HEK293 (cell line): ENCODE measurements around the gene THOP1.

Experiments
- CTCF ChIA-PET: fragments of 350-600 bp; formaldehyde crosslinking; extraction: SDS; loops from one replicate; lab custom pipeline; 2021; ENCODE audit warnings: antibody characterized with exemption; lab: Yijun Ruan, JAX
- POLR2A ChIA-PET: fragments of 300-600 bp; formaldehyde crosslinking; extraction: SDS; loops from one replicate; lab custom pipeline; 2020; ENCODE audit warnings: antibody characterized with exemption, inconsistent platforms; lab: Yijun Ruan, JAX
- H3K27ac ChIP-seq: fragments of 200-500 bp; sonication (Bioruptor generic); 2 replicates; pipeline ENCODE4 v1.5.1; 2014; ENCODE audit warnings: low read depth, low read length, control low read depth, inconsistent platforms; ENCODE audit errors: extremely low read depth
- H3K36me3 ChIP-seq, 2 experiments: fragments of 200-500 bp in 1 of 2; sonication (Bioruptor generic) in 1 of 2; 1 replicate in 1 of 2; 2 replicates in 1 of 2; pipeline ENCODE4 v1.5.1; 2014 to 2017; ENCODE audit warnings: inconsistent platforms in 2 of 2, low read length in 2 of 2; ENCODE audit not compliant: control insufficient read depth in 2 of 2, insufficient read depth in 1 of 2
- H3K4me1 ChIP-seq: fragments of 200-500 bp; sonication (Bioruptor generic); 2 replicates; pipeline ENCODE4 v1.5.1; 2014; ENCODE audit warnings: mild to moderate bottlenecking, low read length, inconsistent platforms; ENCODE audit not compliant: control insufficient read depth, insufficient read depth
- H3K4me3 ChIP-seq: 2 replicates; pipeline ENCODE4 v1.5.1; 2011; ENCODE audit warnings: low read depth, mild to moderate bottlenecking, control low read depth, low read length, moderate library complexity
- H3K9me3 ChIP-seq: fragments of 200-500 bp; sonication (Bioruptor generic); 2 replicates; pipeline ENCODE4 v1.5.1; 2014; ENCODE audit warnings: low read depth, low read length, inconsistent platforms; ENCODE audit not compliant: control insufficient read depth, insufficient read depth
- GLIS2 ChIP-seq: fragments of 450-650 bp; formaldehyde crosslinking; IDR thresholded peaks from 2 replicates; pipeline ENCODE4 v1.5.1; 2016; ENCODE audit warnings: missing biosample characterization, missing genetic modification characterization
- INSM2 ChIP-seq: fragments of 450-650 bp; formaldehyde crosslinking; IDR thresholded peaks from 2 replicates; pipeline ENCODE4 v1.5.1; 2016; ENCODE audit warnings: missing biosample characterization, missing genetic modification characterization
- KLF9 ChIP-seq: fragments of 450-650 bp; formaldehyde crosslinking; IDR thresholded peaks from 2 replicates; pipeline ENCODE4 v1.5.1; 2016; ENCODE audit warnings: missing biosample characterization, missing genetic modification characterization, low read depth
- PRDM2 ChIP-seq: fragments of 450-650 bp; formaldehyde crosslinking; IDR thresholded peaks from 2 replicates; pipeline ENCODE4 v1.5.1; 2016; ENCODE audit warnings: missing biosample characterization, missing genetic modification characterization, borderline replicate concordance
- YY2 ChIP-seq: fragments of 450-650 bp; formaldehyde crosslinking; IDR thresholded peaks from 2 replicates; pipeline ENCODE4 v1.5.1; 2016; ENCODE audit warnings: missing biosample characterization, missing genetic modification characterization
- ZBTB20 ChIP-seq: fragments of 450-650 bp; formaldehyde crosslinking; IDR thresholded peaks from 2 replicates; pipeline ENCODE4 v1.5.1; 2016; ENCODE audit warnings: missing biosample characterization, missing genetic modification characterization
- ZBTB44 ChIP-seq: fragments of 450-650 bp; IDR thresholded peaks from 2 replicates; pipeline ENCODE4 v1.5.1; 2018; ENCODE audit warnings: missing biosample characterization, mild to moderate bottlenecking, missing genetic modification characterization
- ZNF112 ChIP-seq: fragments of 450-650 bp; formaldehyde crosslinking; IDR thresholded peaks from 2 replicates; pipeline ENCODE4 v1.5.0; 2017; ENCODE audit warnings: missing biosample characterization, missing genetic modification characterization
- ZNF18 ChIP-seq: fragments of 450-650 bp; formaldehyde crosslinking; IDR thresholded peaks from 2 replicates; pipeline ENCODE4 v1.5.1; 2016; ENCODE audit warnings: missing biosample characterization, missing genetic modification characterization
- ZNF202 ChIP-seq: fragments of 450-650 bp; formaldehyde crosslinking; IDR thresholded peaks from 2 replicates; pipeline ENCODE4 v1.5.1; 2016; ENCODE audit warnings: missing biosample characterization, missing genetic modification characterization, borderline replicate concordance
- ZNF223 ChIP-seq: fragments of 450-650 bp; formaldehyde crosslinking; IDR thresholded peaks from 2 replicates; pipeline ENCODE4 v1.5.1; 2016; ENCODE audit warnings: missing biosample characterization, missing genetic modification characterization
- ZNF423 ChIP-seq: fragments of 450-650 bp; formaldehyde crosslinking; IDR thresholded peaks from 2 replicates; pipeline ENCODE4 v1.5.1; 2016; ENCODE audit warnings: missing biosample characterization, missing genetic modification characterization
- ZNF48 ChIP-seq: fragments of 450-650 bp; formaldehyde crosslinking; IDR thresholded peaks from 2 replicates; pipeline ENCODE4 v1.5.1; 2016; ENCODE audit warnings: missing biosample characterization, missing genetic modification characterization
- ZNF624 ChIP-seq: fragments of 450-650 bp; formaldehyde crosslinking; IDR thresholded peaks from 2 replicates; pipeline ENCODE4 v1.5.1; 2017; ENCODE audit warnings: missing biosample characterization, missing genetic modification characterization
- ZNF837 ChIP-seq: fragments of 450-650 bp; formaldehyde crosslinking; IDR thresholded peaks from 2 replicates; pipeline ENCODE4 v1.5.1; 2016; ENCODE audit warnings: missing biosample characterization, missing genetic modification characterization
- TF ChIP-seq, protein P1 (sequence below): fragments of 450-650 bp; formaldehyde crosslinking; IDR thresholded peaks from 2 replicates; pipeline ENCODE4 v1.5.1; 2016; ENCODE audit warnings: missing biosample characterization, missing genetic modification characterization
- TF ChIP-seq, protein P2 (sequence below): fragments of 450-650 bp; formaldehyde crosslinking; IDR thresholded peaks from 2 replicates; pipeline ENCODE4 v1.5.1; 2016; ENCODE audit warnings: missing biosample characterization, missing genetic modification characterization

Gene THOP1

GRCh38 chr19:2806736-2807378 lies 21.6 kb downstream of the THOP1 start:
- Histone ChIP-seq H3K36me3 (peaks cover 4 to 96% of the 10 kb centered on the region in 2 experiments; a peak in 2 of 3 replicates), H3K27ac (no peak overlapping the region), H3K4me1 (no peaks in the 10 kb centered on the region), H3K4me3 (no peak overlapping the region), H3K9me3 (no peaks in the 10 kb centered on the region)
- CTCF ChIA-PET: interaction anchor here (1.0 kb wide), 1 partner anchor 12 kb away, joined by 5 read pairs; no protein-coding TSS in a partner anchor
- POLR2A ChIA-PET: no interaction called here
- TF ChIP-seq, protein P1, sequence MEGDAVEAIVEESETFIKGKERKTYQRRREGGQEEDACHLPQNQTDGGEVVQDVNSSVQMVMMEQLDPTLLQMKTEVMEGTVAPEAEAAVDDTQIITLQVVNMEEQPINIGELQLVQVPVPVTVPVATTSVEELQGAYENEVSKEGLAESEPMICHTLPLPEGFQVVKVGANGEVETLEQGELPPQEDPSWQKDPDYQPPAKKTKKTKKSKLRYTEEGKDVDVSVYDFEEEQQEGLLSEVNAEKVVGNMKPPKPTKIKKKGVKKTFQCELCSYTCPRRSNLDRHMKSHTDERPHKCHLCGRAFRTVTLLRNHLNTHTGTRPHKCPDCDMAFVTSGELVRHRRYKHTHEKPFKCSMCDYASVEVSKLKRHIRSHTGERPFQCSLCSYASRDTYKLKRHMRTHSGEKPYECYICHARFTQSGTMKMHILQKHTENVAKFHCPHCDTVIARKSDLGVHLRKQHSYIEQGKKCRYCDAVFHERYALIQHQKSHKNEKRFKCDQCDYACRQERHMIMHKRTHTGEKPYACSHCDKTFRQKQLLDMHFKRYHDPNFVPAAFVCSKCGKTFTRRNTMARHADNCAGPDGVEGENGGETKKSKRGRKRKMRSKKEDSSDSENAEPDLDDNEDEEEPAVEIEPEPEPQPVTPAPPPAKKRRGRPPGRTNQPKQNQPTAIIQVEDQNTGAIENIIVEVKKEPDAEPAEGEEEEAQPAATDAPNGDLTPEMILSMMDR (tag by site-specific recombination): no peak
- TF ChIP-seq INSM2 (tag by site-specific recombination) (no peak), PRDM2 (tag by site-specific recombination) (no peak), ZBTB44 (tag by site-specific recombination) (no peak), ZNF48 (tag by site-specific recombination) (no peak), YY2 (tag by site-specific recombination) (no peak), ZNF18 (tag by site-specific recombination) (no peak), KLF9 (tag by site-specific recombination) (no peak), GLIS2 (tag by site-specific recombination) (no peak), ZNF837 (no peak), ZNF112 (tag by site-specific recombination) (no peak), ZNF624 (no peak), ZNF223 (tag by site-specific recombination) (no peak), ZNF202 (tag by site-specific recombination) (no peak), ZNF423 (tag by site-specific recombination) (no peak), ZBTB20 (no peak)
- TF ChIP-seq, protein P2, sequence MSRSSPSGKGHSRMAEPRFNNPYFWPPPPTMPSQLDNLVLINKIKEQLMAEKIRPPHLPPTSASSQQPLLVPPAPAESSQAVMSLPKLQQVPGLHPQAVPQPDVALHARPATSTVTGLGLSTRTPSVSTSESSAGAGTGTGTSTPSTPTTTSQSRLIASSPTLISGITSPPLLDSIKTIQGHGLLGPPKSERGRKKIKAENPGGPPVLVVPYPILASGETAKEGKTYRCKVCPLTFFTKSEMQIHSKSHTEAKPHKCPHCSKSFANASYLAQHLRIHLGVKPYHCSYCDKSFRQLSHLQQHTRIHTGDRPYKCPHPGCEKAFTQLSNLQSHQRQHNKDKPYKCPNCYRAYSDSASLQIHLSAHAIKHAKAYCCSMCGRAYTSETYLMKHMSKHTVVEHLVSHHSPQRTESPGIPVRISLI (tag by site-specific recombination): no peak
